HT1080 (cell line): Measurements from ENCODE around the gene CUX1. TPM values are rescaled to one million over a fixed set of nuclear protein-coding genes. Genes with fewer than 3 reads are reported as not detected.

Source experiments
- DNase-seq: peaks from one replicate; pipeline ENCODE4 v3.0.0-alpha.2; 2015; ENCODE audit warnings: low read depth
- total RNA-seq: library from RNA; depleted of rRNA; stranded (reverse); fragments of >200 nt; shearing (Covaris generic); gene quantifications from 2 replicates; pipeline ENCODE4 v1.2.3, GENCODE V29; 2014

Gene CUX1
- total RNA-seq, 1 experiment from 2014 or later, result 21.2 TPM

GRCh38 chr7:102068846-102069245, 251.4 kb downstream of the CUX1 start:
- no peak for DNase-seq

- no peak for DNase-seq
These were observed 252.7 kb downstream of the CUX1 start for GRCh38 chr7:102069931-102070629.

DNA sequence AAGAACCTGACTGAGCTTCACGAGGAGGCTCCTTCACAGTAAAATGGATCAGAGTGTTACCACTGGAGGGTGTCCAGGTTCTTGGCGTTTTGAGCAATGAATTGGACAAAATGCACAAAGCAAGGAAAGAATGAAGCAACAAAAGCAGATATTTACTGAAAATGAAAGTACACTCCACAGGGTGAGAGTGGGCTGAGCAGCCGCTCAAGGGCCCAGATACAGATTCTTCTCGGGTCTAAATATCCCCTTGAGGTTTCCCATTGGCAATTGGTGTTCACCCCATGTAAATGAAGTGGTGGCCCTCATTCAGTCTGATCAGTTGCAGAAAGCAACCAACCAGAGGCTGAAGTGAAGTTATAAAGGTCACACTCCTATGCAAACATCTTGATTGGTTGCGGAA, 254.6 kb downstream of the CUX1 start:
- DNase-seq, result no peak

DNA sequence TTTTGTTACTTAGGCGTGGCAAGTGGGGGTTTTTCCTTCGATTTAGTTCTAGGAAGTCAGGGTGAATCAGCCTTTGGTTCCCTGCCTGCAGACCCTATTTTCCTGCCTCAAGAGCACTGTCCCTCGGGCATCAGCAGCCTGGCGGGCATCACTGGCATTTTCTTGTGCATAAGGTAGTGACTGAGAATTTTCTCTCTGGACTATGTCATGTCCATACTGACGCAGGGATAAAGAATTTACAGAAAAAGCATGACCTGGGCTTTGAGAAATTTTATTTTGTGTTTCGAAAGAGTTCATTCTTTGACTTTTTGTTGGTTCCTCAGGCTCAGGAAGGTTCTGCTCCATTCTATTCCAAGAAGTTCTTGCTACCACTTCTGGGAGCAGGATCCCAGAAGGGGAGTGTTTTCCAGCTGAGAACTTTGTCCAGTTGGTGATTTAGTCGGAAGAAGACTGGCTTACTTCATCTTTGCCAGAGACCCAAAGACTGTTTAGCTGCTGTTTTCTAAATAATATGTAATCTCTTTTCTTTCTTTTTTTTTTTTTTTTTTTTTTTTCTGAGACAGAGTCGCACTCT, 255.3 kb downstream of the CUX1 start:
- DNase-seq, result no peak

- no peak for DNase-seq
These were observed 256.8 kb downstream of the CUX1 start for GRCh38 chr7:102073931-102074880.

DNA sequence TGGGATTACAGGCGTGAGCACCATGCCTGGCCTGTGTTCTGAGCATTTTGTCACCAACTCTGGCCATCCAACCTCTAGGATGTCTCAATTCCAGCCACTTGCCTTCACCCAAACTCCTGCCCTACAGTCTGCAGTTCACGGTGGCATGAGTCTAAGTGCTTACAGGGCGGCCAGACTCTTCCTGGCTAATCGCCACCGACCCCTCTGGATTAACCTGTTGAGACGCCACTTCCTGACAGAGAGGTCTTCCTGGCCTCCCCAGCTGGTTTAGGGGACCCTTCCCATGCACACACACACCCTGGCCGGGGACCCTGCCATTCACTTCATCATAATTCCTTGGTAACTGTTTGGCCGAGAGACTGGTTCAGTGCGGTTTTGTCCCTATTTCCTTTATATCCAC, 257.7 kb downstream of the CUX1 start:
- no peak for DNase-seq

DNA sequence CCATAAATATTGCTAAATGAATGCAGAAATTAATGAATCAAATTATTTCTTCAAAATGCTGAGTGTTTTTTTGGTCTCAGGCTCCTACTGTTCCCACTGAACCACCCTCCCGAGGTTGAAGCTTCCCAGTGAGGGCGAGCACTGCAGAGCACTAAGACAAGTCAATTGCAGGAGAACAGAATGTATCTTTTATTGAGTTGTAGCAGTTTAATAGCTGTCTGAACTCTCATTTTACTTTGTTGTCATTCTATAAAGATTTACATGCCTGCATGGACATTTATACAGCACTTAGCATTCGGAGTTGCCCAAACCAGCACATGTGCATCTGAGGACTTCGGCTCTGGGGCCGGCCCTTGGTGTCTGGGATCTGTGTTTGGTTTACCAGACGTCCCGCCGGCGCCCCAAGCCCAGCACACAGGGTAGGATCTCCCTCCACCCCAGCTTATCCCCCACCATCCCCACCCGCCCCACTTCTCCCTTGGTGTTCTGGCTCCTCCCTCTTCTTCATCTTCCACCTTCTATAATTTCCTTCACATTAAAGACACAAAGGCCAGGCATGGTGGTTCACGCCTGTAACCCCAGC, 258.2 kb downstream of the CUX1 start:
- DNase-seq, result no peak

DNA sequence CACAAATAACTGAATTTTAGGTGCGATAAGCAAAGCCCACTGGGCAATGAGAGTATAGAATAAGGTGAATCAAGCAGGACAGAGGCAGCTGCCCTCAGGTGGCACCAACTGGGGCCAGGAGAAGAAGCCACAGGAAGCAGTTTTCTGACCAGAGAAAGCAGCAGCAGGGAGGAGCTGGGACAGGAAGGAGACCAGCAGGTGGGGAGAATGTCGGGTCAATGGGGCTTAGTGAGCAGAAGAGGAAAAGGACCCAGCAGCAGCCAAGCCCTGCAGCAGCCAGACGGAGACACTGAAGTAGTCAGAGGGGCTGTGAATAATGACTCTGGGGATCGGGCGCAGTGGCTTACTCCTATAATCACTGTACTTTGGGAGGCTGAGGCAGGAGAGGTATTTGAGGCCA, 259.7 kb downstream of the CUX1 start:
- DNase-seq, result no peak

GRCh38 chr7:102079140-102080018, 262.0 kb downstream of the CUX1 start:
- DNase-seq, result no peak

DNA sequence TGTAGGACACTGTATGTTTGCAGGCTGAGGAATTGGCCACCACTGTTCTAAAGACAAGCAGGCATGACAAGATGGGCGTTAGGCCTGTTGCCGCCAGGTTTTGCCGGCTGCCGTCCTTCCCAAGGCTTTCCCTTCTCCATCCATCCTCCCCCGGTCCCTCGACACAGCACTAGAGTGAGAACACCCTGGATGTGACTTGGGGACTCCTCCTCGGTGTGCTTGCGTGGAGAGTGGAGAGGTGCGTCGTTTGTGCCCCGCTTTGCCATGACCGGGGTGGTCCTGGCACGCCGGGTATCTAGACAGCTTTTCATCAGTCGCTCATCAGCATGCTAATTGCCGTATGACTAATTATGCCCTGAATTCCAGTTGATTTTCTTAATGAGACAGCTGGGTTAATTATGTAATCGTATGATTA, 262.6 kb downstream of the CUX1 start:
- no peak for DNase-seq

DNA sequence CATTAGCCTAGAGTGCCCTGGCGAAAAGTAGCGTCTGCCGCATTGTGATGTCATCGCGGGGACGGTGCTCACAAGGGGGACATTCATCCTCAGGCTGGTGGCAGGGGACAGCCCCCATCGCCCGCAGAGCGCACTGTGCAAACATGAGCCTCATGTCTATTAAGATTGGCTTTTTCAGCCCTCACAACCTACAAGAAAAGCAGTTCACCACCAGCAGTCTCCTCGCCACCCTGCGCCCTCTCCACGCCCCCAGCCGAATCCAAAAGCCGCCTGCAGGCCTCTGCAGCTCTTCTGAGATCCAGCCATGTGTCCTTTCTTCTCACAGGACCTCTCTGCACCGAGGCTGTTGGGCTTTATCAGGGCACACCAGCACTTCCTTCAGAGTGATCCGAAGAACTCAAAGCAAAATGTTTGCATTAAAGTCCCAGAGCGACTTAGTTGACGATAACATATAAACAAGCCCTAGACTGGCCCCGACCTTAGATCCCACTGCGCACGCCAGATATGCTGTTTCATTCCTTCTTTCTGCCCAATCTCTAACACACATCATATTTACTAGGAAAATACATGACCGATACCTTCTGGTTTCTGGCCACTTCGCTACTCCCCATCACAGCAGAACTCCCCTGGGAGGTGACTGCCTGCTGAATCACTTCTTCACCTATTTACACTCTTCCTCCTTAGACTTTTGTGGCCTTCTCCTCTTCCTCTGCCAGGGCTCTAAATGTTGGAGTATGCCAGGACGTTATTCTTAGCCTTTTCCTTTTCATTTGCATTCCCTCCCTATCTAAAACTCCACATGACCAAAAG, 263.2 kb downstream of the CUX1 start:
- no peak for DNase-seq

- DNase-seq, result no peak
These were observed 263.8 kb downstream of the CUX1 start for GRCh38 chr7:102081244-102081627.

- DNase-seq, result no peak
These were observed 265.4 kb downstream of the CUX1 start for GRCh38 chr7:102082693-102083368.

- no peak for DNase-seq
These were observed 267.9 kb downstream of the CUX1 start for GRCh38 chr7:102085218-102085772.

GRCh38 chr7:102089175-102090098, 272.0 kb downstream of the CUX1 start:
- no peak for DNase-seq

DNA sequence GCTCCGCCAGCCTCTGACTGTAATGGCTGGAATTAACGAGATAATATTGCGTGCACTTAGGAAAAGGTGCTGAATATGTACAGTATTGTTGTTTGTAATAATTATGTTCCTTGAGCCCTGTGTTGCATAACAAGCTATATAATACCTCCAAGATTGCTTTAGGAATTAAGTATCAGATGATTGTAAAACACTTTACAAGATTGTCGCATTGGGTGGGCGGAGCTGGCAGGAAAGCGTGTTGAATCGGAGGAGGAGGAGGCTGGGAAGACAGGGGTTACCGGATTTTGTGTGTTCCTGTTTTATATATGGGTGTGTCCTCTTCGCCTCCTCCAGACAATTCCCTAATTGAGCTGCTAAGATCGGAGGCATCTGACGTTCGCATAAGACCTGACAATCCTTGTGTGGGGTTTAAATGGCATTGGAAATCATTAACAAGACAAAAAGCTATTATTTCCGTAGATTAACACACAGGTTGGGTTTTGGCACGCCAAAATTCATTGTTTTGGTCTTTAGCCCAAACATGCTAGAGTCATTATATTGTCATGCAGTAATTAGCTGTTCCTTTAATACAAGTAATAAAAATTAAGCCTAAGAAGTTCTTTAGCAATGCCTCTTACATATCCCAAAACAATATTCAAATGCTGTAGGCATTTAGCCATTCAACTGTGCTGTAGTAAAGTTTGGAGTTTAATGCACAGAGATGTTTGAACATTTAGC, 276.3 kb downstream of the CUX1 start:
- DNase-seq, result no peak

- DNase-seq, result no peak
These were observed 276.9 kb downstream of the CUX1 start for GRCh38 chr7:102094316-102094650.
